ENCODE measurements around the gene SCAF4.
"Not testable (repeated sequence)": the region's sequence is repeated elsewhere in the genome, so short reads cannot be mapped to it uniquely, and the experiment has no call there.

SCAF4 gene

GRCh38 chr21:31647650-31648049 lies 84.3 kb downstream of the SCAF4 start:
- DNase-seq (ENCODE audit: low spot score), result no peak

GRCh38 chr21:31644643-31645042 lies 87.3 kb downstream of the SCAF4 start:
- no peak for DNase-seq (ENCODE audit: low spot score)

DNA sequence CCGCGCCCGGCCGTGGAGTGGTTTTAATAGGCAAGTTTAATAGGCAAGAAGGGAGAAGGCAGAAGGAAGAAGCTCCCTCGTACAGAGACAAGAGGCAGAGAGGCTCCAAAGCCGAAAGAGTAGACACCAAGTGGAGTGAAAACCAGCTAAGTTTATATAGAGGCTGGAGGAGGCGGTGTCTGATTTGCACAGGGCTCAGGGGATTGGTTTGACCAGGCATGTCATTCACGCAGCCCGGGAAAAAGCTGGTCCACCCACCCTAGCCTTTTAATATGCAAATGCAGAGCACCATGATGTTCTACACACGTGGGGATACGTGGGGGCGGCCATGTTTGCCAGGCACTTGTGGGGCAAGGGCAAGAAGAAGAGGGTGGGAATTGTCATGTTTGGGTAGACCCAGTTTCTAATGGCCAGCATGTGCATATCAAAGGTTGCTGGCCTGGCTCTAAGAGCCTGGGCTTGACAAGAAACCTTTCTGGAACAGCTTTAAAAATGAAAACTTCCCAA lies 90.4 kb downstream of the SCAF4 start:
- DNase-seq (ENCODE audit: low spot score), result no peak

DNA sequence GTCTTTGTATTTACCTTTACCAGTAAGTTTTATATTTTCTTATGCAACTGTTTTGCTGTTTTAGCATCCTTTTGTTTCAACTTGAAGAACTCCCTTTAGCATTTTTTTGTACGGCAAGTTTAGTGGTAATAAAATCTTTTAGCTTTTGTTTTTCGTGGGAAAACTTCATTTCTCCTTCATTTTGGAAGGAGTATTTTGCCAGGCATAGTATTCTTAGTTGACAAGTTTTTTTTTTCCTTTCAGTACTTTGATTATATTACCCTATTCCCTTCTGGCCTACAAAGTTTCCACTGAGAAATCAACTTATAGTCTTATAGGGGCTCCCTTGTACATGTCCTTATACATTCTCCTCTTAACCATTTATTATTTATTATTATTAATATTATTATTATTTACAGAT lies 95.0 kb downstream of the SCAF4 start:
- DNase-seq (ENCODE audit: low spot score), result no peak

DNA sequence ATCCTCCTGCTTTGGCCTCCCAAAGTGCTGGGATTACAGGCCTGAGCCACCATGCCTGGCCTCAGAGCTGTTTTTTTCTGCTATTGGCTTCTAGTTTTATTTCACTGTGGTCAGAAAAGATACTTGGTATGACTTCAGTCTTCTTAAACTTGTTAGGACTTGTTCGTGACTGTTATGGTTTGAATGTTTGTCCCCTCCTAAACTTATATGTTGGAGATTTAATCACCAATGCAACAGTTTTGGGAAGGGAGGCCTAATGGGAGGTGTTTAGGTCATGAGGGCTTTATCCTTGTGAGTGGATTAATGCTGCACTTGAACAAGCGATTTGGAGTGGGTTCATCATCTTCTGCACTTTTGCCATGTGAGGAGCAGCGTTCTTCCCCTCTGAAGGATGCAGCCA lies 96.9 kb downstream of the SCAF4 start:
- no peak for DNase-seq (ENCODE audit: low spot score)

DNA sequence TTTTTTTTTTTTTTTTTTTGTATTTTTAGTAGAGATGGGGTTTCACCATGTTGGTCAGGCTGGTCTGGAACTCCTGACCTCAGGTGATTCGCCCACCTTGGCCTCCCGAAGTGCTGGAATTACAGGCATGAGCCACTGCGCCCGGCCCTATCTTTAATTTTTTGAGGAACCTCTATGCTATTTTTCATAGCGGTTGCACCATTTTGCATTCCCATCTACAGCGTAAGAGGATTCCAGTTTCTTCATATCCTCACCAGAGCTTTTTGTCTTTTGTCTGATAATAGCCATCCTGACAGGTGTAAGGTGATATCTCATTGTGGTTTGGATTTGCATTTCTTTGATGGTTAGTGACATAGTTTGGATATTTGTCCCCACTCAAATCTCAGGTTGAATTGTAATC lies 100.0 kb downstream of the SCAF4 start:
- not testable (repeated sequence) for DNase-seq (ENCODE audit: low spot score)

GRCh38 chr21:31629972-31630711 lies 101.8 kb downstream of the SCAF4 start:
- DNase-seq (ENCODE audit: low spot score), result no peak

DNA sequence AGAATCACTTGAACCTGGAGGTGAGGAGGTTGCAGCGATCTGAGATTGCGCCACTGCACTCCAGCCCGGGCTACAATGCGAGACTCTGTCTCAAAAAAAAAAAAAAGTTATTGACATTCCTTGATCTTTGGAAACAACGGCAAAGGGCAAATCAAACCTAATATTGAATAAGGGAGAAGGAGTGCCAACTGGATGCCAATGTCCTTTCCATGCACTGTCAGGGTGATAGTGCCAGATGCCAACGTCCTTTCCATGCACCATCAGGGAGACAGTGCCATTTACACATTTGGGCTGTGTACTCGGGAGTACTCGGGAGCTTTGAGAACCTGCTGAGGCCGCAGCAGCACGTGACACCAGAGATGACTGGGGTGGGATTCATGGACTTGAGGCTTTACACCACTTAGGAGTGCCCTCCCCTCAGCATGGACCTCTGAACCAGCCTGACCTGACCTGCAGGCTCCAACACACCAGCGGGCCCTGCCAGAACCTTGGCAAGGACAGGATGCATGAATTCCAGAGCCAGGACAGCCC lies 106.9 kb downstream of the SCAF4 start:
- no peak for DNase-seq (ENCODE audit: low spot score)

DNA sequence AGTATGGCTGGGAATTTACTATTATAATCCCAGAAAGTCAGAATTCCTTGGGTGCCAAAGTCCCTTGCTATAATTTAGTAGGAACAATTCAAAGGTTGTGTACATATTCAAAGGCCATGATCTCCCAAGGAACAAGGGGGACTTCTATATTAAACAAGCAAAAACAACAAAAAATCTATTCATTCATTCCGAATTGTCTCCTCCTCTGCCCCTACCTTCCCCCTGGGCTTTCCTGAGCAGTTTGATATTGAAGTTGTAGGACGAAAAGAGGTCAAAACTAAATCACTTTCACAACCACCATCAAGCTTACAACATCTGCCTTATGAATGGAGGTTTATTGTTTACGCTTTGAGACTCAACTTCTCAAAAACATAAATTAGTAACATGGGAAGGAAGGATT lies 107.7 kb downstream of the SCAF4 start:
- no peak for DNase-seq (ENCODE audit: low spot score)

GRCh38 chr21:31623664-31624063 lies 108.3 kb downstream of the SCAF4 start:
- DNase-seq (ENCODE audit: low spot score), result no peak

DNA sequence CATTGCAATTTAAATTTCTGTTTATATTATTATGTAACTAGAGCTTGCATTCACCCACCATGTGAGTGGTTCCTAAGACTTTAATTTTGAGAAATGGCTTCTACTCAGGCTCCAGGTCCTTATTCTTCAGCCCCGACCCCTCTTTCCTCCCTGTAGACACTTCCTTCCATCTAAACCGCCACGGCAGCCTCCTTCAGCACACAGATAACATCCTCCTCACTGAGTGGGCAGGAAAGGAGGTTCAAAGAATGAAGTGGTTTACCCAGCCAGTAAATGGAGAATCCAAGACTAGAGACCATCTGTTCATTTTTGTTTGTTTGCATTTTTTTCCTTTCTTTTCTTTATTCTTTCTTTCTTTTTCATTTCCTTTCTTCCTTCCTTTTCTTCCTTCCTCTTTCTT lies 109.5 kb downstream of the SCAF4 start:
- DNase-seq (ENCODE audit: low spot score), result no peak
